ENCODE results near the gene RPRML.

The RPRML gene

GRCh38 chr17:46944931-46945330 is 34.1 kb downstream of the RPRML start:
- DNase-seq (ENCODE audit: low read depth, low spot score) = no peak

- DNase-seq (ENCODE audit: low read depth, low spot score) = no peak
Measured at GRCh38 chr17:46943501-46944393, 35.3 kb downstream of the RPRML start.

- DNase-seq (ENCODE audit: low read depth, low spot score) = no peak
Measured at GRCh38 chr17:46943218-46943500, 35.9 kb downstream of the RPRML start.

GRCh38 chr17:46942441-46943217 is 36.4 kb downstream of the RPRML start:
- no peak for DNase-seq (ENCODE audit: low read depth, low spot score)

- DNase-seq (ENCODE audit: low read depth, low spot score) = no peak
Measured at GRCh38 chr17:46940692-46941404, 38.2 kb downstream of the RPRML start.

GRCh38 chr17:46935658-46936266 is 43.3 kb downstream of the RPRML start:
- DNase-seq (ENCODE audit: low read depth, low spot score) = no peak

- DNase-seq (ENCODE audit: low read depth, low spot score) = no peak
Measured at GRCh38 chr17:46931596-46931995, 47.5 kb downstream of the RPRML start.

- DNase-seq (ENCODE audit: low read depth, low spot score) = no peak
Measured at GRCh38 chr17:46930051-46930450, 49.0 kb downstream of the RPRML start.

GRCh38 chr17:46929413-46929812 is 49.6 kb downstream of the RPRML start:
- DNase-seq (ENCODE audit: low read depth, low spot score) = no peak

- no peak for DNase-seq (ENCODE audit: low read depth, low spot score)
Measured at GRCh38 chr17:46928467-46929261, 50.4 kb downstream of the RPRML start.

Data from iPS DF 19.7 (cell line).